NCI-H526 treated with DMSO at 0.1 percent for 48 hours (cell line): ENCODE results near the gene AHNAK2.

Experiments
- DNase-seq: peaks from one replicate; lab custom pipeline; 2025; lab: John Stamatoyannopoulos, UW

Gene AHNAK2

DNA sequence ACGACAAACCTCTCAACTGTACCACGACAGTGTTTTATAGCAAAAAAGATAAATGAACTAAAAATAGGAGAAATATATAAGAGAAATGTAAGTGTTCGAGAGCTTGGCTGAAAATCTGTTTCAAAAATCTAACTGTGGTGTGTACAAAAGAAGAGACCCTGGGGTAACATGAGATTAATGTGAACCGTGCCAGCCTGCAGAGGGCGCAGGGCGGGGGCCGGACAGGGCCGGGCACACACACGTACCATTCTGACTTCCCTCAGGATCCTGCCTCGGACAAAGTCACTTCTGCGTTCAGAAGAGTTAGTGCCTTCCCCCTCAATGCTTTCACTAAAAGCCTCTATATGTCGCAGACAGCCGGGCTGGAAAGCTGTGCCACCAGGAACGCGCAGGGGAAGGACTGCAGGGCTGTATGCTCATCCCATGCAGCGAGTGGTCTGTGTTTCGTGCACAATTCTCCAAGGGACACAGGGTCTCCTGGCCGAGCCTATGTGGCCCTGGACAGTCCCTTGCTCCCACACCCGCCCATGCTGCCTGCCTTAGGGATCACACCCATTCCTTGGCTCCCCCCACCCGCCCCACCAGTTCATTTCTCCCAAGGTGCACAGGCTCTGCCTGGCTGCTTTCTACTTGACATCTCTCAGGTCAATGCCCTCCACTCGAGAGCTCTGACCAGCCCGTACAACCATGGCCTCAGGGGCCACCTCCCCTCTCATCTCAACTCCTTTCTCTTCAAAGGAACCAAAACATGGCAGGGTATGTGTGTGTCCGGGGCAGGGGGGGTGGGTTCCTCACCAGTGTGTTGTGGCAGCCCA, 34.2 kb upstream of the AHNAK2 start:
- DNase-seq: peak; percentile 44

GRCh38 chr14:105011312-105011990, 33.3 kb upstream of the AHNAK2 start:
- DNase-seq: no peak

DNA sequence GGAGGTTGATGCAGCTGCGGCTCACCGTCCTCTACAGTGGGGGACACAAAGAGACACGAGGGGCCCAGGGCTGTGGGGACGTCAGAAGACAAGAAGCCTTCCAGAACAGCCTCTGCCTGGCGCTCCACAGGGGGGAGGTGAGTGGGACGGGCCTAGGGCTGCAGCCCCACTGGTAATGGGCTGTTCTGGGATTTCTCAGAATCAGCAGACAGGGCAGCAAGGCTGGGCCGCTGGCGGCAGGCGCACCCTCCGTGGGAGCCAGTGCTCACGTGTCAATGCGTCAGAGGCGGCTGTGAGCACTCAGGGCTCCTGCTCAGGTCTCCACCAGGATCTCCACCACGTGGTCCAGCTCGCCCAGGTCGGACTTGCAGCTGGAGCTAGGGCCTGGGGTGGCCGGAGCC, 32.7 kb upstream of the AHNAK2 start:
- no peak for DNase-seq

- no peak for DNase-seq
Measured at GRCh38 chr14:105010106-105010505, 31.9 kb upstream of the AHNAK2 start.

DNA sequence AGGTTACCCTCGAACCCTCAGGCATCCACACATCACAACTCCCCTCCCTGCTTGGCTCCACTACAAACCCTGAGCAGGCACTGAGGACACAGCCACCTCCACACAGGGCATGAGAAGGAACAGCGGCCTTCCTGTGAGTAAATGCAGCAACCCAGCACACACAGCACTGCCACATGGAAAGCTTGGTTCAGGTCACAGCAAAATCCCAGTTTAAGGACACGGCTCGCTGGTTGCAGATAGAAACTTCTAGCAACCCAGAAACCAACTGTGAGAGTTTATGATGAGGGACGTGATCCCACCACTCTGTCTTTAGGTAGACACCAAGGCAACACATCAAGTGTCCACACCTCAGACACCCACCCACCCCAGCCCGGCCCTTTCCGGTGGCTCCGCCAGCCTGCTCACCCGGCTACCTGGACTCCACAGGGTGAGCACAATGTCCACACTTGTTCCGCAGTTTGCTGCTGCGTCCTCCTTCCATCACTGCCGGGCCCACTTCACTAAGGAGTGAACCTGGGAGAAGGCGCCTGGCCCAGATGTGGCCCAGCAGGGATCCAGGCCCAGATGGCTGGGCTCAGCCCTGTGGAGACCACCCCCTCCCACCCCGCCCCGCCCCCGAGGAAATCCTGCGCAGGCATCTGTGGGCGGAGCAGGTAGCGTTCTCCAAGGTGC, 29.6 kb upstream of the AHNAK2 start:
- no peak for DNase-seq

DNA sequence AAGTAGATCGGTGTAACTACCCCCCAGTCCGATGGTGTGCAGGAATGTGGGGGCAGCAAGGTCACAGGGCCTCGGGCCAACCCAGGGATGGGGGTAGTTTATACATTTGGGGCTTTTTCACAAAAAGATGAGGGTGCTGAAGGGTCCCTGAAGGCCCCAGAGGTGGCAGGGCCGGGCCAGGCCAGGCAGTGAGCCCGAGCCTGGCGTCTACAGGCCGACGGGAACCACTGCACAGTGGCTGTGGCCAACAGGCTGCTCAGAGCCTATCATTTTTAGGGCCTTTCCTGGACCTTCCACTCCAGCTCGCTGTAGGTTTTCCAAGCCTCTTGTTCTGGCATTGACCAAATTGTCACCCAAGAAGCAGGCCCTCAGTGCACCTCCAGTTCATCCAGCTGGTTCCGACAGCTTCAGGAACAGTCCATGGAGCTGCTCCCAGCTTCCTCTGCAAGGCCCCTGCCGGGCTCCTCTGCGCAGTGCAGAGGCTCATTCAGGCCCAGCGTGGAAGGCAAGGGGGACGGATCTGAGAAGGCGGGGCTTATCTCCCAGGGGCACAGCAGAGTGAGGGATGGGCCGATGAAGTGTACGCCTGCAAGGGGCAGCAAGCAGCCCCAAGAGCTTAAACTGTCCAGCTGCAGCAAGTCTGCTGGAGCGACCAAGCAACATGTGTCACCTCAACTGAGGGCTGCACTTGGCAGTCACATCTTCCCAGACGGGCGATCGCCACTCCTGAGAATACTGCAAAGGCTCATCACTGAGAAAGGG, 28.8 kb upstream of the AHNAK2 start:
- no peak for DNase-seq

GRCh38 chr14:105005929-105006830, 28.0 kb upstream of the AHNAK2 start:
- DNase-seq: no peak

- DNase-seq: no peak
Measured at GRCh38 chr14:105005329-105005928, 27.3 kb upstream of the AHNAK2 start.

DNA sequence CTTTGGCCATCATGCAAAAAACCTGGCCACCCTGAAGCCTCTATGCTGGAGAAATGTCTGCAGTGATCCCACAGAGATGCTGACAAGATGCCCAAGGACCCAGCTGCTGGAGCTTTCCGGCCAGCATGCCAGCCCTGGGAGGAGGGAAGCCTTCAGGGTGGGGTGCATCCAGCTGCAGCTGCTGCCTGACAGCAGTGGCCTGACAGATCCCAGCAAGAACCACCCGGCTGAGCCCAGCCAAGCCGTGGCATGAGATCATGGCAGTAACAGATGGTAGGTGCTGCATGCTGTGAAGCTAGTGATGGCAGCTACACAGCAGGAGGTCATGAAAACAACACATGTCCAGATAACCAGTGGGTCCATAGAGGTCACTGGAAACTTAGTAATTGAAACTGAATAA, 21.2 kb upstream of the AHNAK2 start:
- no peak for DNase-seq

GRCh38 chr14:104998801-104999200, 20.6 kb upstream of the AHNAK2 start:
- no peak for DNase-seq

DNA sequence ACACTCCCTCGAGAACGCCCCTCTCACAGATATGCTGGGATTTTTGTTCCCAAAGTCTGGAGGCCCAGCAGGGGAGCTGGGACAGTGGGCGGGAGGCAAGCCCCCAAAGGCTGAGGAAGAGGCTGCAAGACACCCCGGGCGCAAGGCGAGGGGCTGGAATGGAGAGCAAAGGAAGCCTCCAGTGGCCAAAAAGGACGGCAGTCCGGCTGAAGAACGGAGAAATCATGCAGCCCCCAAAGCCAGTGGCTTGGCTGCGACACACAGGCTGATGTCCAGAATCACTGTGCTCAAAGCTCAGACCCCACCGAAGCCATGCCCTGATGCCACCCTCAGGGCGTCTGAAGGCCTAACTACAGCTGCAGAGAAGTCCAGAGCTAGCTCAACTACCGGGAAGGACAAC, 18.3 kb upstream of the AHNAK2 start:
- no peak for DNase-seq

DNA sequence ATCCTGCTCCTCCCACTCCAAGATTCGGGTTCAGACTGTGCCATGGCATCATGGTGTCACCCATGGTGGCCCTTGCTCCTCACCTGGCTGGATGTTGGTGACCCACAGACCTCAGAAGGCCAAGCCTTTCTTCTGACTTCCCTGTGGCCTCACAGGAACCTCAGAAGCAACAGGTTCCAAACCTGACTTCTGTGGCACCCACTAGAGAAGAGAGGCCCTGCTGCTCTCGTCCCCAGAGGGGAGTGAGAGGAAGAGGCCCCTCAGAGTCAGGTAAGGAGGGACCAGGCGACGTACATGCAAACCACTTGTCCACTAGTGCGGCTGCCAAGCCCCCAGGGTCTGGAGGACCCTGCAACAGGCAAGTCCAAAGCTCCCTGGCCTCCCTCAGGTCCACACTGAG, 17.9 kb upstream of the AHNAK2 start:
- DNase-seq: no peak

GRCh38 chr14:104994978-104995377, 16.8 kb upstream of the AHNAK2 start:
- no peak for DNase-seq

GRCh38 chr14:104993808-104994591, 15.8 kb upstream of the AHNAK2 start:
- DNase-seq: no peak

DNA sequence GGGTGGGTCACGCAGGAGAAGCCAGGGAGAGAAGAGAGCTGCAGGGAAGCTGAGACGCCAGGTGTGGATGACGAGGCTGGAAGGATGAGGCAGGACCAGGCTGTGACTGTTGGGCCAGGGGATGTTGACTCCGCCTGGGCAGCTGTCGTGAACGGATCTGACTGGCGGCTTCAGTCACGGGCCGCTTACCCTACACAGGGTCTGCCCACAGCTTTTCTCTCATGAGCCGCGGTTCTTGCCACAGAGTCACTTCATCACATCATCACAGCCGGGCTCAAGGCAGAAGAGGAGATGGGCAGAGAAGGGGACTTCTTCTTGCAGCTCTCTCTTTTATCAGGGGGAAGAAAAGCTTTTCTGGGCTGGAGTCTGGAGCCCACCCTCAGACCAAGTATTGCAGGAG, 15.1 kb upstream of the AHNAK2 start:
- DNase-seq: no peak

DNA sequence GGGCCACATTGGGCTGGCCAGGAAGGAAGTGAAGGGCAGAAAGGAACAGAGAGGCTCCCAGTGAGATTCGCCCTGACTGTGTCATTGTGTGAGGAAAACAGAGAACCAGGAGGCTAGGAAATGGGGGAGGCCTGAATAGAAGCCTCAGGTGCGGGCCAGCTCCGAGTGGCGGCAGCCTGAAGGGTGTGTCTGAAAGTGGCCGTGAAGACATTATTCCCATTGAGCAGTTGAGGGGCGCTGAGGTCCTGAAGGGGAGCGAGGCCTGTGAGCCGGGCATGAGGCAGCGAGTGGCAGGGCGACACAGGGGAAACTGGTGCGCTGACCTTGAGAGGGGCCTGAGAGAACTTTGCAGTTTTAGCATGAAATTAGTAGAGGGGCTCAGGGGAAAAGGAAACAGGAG, 14.3 kb upstream of the AHNAK2 start:
- no peak for DNase-seq

DNA sequence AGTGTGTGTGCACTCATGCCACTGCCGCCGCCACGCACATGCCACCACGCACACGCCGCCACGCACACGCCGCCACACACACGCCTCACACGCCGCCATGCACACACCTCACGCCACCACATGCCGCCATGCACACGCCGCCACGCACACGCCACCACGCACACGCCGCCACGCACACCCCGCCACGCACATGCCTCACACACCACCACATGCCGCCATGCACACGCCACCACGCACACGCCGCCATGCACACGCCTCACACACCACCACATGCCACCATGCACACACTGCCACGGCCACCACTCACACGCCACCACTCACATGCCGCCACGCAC, 13.7 kb upstream of the AHNAK2 start:
- no peak for DNase-seq

DNA sequence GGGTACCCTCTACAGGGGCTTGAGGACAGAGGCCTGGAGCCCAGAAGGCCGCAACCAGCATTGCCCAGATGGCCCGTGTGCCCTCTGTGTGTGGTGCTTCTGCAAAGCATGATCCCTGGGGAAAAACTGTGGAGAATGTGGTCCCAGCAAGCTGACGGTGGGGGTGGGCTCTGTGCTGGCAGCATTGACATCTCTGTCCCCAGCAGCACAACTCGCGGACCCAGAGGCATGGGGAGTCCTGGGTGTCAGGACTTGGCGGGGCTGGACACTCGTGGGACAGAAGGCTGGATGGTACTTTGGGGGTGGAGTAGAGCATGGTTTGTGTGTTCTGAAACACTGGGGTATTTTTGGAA, 11.8 kb upstream of the AHNAK2 start:
- no peak for DNase-seq

DNA sequence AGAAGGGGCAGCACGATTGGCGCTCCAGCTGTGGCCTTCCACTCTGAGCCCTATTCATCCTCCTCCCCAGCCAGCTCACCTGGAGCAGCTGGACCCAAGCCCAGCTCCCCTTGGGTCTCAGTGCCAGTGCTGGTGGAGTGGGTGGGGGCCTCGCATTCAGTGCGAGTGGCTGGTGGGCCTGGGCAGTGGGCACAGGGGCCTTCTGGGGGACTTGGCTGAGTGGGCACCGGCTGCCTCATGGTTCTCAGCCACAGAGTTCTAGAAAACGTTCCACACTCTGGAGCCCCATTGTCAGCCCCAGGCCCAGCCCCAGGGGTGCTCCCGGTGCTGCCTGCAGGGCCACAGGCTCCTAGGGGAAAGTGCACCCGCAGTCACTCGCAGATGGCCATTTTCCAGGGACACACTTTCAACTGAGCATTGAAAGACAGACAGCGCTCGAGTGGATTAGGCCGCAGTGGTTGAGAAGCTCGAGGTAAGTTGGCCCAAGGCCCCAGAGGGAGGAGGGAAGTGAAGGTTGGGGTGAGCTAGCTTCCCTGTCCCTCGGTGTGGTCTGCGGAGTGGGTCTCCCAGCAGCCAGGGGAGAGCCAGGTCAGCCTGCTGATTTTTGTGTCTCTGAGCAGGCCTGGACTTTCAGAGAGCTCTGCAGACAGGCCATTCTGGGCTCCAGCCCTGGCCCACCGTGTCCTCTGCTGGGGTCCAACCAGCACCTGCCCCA, 11.2 kb upstream of the AHNAK2 start:
- DNase-seq: no peak
